GM12892 (cell line): Measurements from ENCODE around the gene SYNJ2.

Experiments
- DNase-seq: peaks from one replicate; pipeline ENCODE4 v3.0.0; 2011; ENCODE audit not compliant: insufficient read length
- FAIRE-seq: peaks from 2 replicates; lab custom pipeline; 2011; peaks lifted over from hg19 to GRCh38; lab: Jason Lieb, UNC
- POLR2A ChIP-seq: IDR thresholded peaks from 2 replicates; pipeline ENCODE4 v1.6.1; 2011; ENCODE audit warnings: low read depth, low read length, control low read depth
- POLR2AphosphoS5 ChIP-seq: IDR thresholded peaks from 2 replicates; pipeline ENCODE4 v1.6.1; 2011; ENCODE audit warnings: low read depth, low read length, control low read depth
- TAF1 ChIP-seq: IDR thresholded peaks from 2 replicates; pipeline ENCODE4 v1.6.1; 2011; ENCODE audit warnings: low read depth, mild to moderate bottlenecking, control low read depth, low read length, borderline replicate concordance

Gene SYNJ2

DNA sequence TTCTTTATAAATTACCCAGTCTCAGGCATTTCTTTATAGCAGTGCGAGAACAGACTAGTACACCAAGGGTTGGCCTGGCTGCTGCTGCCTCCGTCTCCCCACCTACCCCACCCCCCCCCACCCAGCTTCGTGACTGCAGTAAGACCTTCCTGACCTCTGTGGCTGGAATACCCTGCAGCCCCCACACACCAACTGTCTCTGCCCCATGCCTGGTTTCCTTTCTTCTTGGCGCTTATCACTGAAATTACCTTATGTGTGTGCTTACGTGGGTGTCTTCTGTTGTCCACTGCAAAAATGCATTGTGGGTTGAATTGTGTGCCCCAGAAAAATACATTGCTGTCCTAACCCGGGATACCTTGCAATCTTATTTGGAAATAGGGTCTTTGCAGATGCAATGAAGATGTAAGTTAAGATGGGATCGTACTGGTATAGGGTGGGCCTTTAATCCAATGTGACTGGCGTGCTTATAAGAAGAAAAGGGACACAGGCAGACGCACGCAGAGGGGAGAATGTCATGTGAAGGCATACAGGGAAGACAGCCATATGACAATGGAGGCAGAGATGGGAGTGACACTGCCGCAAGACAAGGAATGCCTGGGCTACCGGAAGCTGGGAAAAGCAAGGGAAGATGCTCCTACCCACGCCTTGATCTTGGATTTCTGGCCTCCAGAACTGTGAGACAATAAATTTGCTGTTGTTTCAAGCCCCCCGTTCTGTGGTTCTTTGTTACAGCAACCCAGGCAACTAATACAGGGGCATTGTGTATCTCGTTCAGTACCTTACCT lies 15.4 kb downstream of the SYNJ2 start:
- FAIRE-seq (no peak), DNase-seq (no peak)
- TF ChIP-seq POLR2A = no peak
- no peak for TF ChIP-seq POLR2AphosphoS5
- TF ChIP-seq TAF1 = no peak

DNA sequence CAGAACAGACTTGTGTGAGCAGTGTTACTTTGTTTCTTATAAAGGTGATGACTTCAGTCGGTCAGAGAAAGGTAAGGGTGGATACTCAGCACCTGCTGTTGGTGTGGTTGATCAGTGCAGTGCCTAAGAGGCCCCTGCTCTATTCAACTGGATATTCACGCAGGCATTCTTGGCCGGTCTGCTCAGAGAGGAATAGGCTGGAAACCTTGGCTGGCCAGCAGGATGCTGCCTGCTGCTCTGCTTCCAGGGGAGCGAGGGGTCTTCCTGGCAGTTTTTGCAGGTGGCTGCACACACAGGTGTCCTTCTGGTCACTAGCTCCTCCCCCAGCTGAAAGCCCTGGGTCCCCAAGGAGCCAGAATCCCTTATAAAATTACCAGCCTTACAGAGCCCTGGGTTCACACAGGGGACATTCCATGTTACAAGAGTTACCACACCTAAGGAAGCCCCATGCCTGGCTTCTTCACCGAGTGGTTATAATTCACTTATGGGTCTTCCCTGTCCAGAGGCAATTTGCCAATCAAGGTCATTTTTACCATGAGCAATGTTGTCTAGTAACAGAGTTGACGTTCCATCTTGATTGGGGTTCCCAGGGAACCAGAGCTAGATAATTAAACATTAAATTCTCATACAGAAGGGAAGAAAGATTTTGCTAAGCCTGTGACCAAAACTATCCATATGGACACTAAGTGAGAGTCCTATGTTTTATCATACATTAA lies 16.4 kb downstream of the SYNJ2 start:
- no peak for DNase-seq
- FAIRE-seq = no peak
- TF ChIP-seq TAF1 (no peak), POLR2AphosphoS5 (no peak), POLR2A (no peak)

DNA sequence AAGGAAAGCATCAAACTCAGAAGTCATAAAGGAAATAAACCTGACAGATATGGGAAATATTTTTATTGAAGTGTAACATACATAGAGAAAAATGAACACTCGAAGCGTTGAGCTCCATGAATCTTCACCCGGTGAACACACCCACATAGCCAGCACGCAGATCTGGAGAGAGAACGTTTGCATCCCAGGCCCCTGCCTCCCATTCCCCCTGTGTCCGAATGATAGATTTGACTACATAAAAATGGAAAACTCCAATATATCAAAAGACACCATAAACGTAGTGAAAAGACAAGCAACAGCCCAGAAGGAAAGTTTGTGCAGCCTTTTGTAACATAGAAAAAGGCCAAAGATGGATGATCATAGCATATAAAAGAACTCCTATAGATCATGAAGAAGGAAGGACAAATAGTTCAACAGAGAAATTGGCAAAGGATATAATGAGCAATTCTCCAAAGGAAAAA lies 17.1 kb downstream of the SYNJ2 start:
- no peak for FAIRE-seq

DNA sequence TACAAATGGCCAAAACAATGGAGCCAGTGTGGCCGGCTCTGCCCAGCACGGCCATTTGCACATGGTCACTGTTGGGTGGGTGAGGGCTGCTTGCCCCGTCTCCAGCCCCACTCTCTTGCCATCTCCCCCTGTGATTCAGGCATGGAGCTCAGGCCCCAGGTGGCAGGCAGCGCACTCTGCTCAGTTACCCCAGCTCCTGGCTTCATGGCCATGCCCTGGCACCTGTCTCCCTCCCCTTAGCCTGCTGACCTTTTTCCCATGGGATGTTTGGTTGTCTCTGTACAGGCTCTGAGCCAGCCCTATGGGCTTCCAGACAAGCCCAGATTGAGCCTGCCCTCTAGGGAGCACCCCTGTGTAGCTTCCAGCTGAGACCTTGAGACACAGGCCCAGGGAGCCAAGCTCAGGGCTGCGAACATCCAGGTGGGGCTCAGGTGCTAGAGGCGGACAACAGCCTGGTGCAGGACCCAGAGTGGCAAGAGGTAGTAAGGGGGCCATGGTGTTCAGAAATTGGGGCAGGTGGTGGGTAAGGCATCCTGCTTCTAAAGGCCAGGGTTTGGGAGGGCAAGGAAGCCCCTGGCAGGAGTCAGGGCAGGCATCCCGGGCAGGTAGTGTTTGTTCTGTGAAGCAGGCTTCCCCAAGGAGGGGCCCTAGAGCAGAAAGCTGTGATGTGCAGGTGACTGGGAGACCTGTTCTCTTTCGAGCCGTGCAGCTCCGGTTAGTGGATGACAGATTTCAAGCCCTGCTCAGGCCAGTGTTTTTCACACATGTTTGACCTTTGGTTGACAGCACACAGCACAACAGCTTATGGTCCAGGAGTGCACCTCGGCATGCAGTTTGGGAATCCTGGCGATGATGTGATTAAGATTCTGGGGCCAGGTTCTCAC lies 17.7 kb downstream of the SYNJ2 start:
- TF ChIP-seq TAF1 = no peak
- TF ChIP-seq POLR2AphosphoS5 = no peak
- TF ChIP-seq POLR2A = no peak
- DNase-seq (no peak), FAIRE-seq (no peak)

More for the DNA sequence above, 17.1 kb downstream of the SYNJ2 start:
- no peak for DNase-seq
- TF ChIP-seq POLR2A = no peak
- no peak for TF ChIP-seq TAF1
- TF ChIP-seq POLR2AphosphoS5 = no peak

DNA sequence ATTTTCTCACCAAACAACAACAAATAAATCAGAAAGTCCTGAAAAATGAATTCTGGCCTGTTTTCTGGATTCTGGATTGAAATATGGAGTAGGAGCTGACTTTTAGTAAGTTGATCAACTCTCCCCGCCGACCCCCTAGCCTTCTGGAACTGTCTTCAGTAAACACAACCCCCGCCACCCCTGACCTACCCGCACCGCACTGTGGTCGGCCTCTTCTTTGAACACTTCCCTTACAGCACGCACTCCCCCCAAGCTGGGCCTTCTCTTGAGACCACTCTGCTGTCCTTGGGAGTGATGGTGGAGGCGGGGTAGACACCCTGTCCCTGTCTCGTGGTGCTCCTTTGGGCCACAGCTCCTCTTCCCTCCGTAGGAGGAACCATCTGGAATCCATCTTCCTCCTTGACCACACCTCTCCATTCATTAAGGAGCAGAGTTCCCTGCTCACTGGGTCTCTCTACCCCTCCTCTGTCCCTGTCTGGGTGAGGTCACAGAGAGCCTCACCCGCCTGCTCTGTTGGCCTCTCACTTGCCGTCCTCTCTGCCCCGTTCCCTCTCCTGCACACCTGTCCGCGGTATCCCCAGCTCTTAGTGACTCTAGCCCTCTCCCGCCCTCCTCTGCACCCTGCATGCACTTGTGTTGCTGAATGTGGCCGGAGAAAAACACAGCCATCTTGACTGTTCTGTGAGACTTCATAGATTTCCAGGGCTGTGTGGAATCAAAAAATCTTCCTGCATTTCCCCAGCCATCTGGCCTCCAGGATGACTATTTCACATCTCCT lies 19.1 kb downstream of the SYNJ2 start:
- no peak for FAIRE-seq
- no peak for DNase-seq
- TF ChIP-seq POLR2A (no peak), POLR2AphosphoS5 (no peak), TAF1 (no peak)

DNA sequence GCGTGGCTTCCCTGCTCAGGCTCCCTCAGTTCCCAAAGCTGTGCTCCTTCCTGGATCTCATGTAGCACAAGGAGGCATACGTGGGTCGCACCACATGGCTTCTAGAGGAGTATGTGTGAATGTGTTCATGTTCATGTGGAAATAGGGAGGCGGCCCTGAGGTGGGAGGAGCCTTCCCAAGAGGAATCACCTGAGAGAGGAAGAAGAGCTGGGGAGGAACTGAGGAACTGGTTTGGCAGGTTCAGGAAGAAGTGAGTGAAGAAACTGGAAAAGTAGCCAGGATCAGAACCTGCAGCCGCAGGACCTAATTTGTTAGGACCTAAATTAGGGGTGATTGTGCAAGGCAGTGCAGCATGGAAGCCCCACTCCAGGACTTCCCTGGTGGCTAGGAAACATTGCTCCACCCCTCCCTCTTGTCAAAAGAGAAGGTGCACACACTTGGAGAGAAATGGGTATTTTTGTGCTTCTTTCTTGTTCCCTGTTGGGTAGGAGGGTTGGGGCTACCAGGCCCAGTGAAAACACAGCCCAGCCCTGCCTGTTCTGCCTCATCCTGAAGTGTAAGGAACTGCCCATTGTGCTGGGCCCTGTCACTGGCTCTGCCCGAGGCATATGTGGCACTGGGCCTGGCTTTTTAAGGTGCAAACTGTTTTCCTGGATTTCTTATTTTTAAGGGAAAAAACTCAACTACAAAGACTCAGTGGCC lies 20.7 kb downstream of the SYNJ2 start:
- no peak for FAIRE-seq
- no peak for DNase-seq
- no peak for TF ChIP-seq POLR2A
- TF ChIP-seq POLR2AphosphoS5 = no peak
- TF ChIP-seq TAF1 = no peak

DNA sequence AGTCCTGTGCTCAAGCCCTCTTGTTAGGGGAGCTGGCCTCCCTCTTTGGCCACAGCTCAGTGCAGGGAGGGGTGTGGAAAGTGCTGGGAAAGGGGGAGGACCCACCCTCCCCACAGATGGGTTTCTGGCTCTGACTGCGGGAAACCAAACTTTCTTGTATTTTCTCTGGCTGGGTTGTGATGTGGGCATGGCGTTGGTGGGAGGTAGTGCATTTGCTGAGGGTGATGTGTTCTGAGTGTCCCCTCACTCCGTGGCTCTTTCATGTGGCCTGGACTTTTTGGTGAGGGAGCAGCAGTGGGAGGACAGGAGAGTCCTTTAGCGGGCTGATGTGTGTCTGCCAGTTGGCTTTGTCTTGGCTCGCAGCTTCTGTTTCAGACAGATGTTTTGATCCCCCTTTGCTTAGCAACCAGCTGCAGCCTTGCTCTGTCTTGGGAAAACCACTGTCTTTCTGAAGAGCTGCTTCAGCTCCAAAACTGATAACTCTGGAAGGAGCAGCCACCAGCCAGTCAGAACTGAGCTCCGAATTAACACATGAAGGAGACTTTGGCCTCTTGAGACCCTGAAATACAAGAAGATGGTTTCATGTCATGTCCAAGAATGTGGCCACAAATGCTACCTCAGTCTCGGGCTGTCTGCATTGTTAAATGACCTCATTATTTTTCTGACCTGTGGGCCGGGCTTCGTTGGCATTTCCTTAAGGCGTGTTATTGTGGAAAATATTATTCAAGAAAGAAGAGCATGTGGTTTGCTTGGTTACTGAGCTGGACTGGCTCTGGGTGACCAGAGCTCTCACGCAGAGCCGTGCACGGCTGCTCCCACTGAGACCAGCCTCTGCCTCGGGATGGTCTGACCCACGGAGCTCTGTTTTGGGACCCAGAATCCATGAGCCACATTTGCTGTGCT lies 21.5 kb downstream of the SYNJ2 start:
- DNase-seq (no peak), FAIRE-seq (no peak)
- no peak for TF ChIP-seq POLR2AphosphoS5
- no peak for TF ChIP-seq TAF1
- no peak for TF ChIP-seq POLR2A

DNA sequence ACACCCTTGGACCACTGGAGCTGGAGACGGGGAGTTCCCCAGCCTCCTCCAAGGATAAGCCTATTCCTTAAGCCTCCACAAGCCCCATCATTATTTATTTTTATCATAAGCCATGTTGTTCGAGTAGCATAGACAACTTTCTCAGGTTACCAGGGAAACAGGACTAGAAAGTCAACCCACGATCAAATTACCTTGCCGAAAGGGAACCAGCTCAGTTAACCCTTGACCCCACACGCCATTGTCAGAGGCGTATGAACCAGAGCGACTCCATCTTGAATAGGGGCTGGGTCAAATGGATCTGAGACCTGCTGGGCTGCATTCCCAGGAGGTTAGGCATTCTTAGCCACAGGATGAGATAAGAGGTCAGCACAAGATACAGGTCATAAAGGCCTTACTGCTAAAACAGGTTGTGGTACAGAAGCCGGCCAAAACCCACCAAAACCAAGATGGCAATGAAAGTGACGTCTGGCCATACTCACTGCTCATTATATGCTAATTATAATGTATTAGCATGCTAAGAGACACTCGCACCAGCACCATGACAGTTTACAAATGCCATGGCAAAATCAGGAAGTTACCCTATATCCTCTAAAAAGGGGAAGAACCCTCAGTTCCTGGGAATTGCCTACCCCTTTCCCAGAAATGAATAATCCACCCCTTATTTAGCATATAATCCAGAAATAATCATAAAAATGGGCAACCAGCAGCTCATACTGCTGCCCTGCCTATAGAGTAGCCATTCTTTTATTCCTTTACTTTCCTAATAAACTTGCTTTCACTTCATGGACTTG lies 22.4 kb downstream of the SYNJ2 start:
- TF ChIP-seq POLR2A (no peak), POLR2AphosphoS5 (no peak), TAF1 (no peak)
- FAIRE-seq = no peak

More for the DNA sequence above, 22.4 kb downstream of the SYNJ2 start:
- no peak for DNase-seq
